ENCODE results near the gene ZNF541. TPM values are rescaled to one million over a fixed set of nuclear protein-coding genes. Genes with fewer than 3 reads are reported as not detected.

ZNF541 gene
- total RNA-seq, 5 donors from 2014 or later (not counting 1 experiment from before 2014, with no cell fraction given) = 0.58 to 1.1 (median 0.65) TPM

- H3K36me3 ChIP-seq (ENCODE audit: control insufficient read depth in 2 of 2, extremely low read depth in 1 of 2, insufficient read depth in 1 of 2, low read length in 1 of 2) = peaks cover 3 to 20% of the 10 kb centered on the region in 2 donors
- no peak overlapping the region for H3K4me3 ChIP-seq (ENCODE audit: control insufficient read depth in 1 of 2, extremely low read depth in 1 of 2, low read length in 1 of 2)
- Mint-ChIP-seq H3K27me3 (no peaks in the 10 kb centered on the region), H3K27ac (no peak overlapping the region), H3K4me3 (no peak overlapping the region), H3K4me1 (peaks cover 50 to 57% (median 57%) of the 10 kb centered on the region in 3 donors), H3K36me3 (peaks cover 11% of the 10 kb centered on the region), H3K9me3 (no peaks in the 10 kb centered on the region)
- peaks cover 6 to 48% of the 10 kb centered on the region in 2 experiments for H3K4me1 ChIP-seq (ENCODE audit: control insufficient read depth in 1 of 2, extremely low read depth in 1 of 2, insufficient read depth in 2 of 2, low read length in 2 of 2)
- no peak overlapping the region for H3K27ac ChIP-seq (ENCODE audit: low read length)
- POLR2A ChIA-PET = interaction anchor here in 1 of 2 donors (0.5 kb wide), 1 partner anchor 498 kb away, joined by 3 read pairs; no protein-coding TSS in a partner anchor
- ATAC-seq (replicated peaks in 1 of 4) (no peak), DNase-seq (no peak)
- 100% methylated on average over 1 of the region's 3 CpGs for WGBS (ENCODE audit: insufficient coverage)
- no peaks in the 10 kb centered on the region for H3K9me3 ChIP-seq
- H3K27me3 ChIP-seq (replicated peaks in 1 of 2; ENCODE audit: control insufficient read depth in 2 of 2, extremely low read depth in 1 of 2, insufficient read depth in 2 of 2, low read length in 1 of 2) = no peaks in the 10 kb centered on the region
- CTCF ChIA-PET = no interaction called here
Observed at GRCh38 chr19:47614021-47614295, 41.0 kb upstream of the ZNF541 start.

DNA sequence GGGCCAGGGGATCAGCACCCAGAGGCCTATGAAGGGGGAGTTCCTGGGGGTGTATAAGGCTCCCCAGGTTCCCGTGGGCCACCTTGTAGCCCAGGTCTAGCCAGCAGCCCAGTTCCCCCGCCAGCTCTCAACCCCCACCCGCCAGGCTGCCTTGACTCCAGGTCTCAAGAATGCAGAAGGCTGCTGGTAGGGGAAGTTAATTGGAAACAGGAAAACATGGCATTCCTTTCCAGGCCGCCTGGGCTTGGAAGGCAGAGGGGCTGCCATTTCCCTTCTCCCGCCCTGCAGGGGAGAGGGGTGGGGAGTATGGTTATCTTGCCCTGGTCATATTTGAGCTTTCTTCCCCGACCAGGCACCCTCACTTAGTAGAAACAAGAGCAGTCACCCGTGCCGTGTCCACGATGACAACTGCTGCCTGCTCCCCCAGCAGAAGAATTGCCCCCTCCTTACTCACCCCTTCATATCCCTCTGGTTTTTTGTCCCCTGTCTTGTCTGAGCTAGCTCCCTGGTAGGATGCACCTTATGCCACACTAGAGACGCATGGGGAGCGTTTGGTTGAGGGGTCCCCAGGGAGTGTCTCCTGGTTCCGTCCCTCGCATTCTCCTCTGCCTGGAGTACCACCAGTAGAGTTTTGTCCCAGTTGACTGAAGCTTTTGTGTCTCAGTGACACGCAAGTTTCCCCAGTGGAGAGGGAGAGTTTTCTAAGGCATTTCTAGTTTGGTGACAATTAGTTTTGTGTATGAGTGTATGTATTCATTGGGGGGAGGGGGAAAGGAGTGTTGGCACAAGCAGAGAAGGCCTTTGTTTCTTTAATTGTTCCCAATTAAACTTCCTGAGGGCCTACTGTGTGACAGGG, 40.4 kb upstream of the ZNF541 start:
- Mint-ChIP-seq H3K9me3 (no peaks in the 10 kb centered on the region), H3K36me3 (peaks cover 11% of the 10 kb centered on the region), H3K27me3 (no peaks in the 10 kb centered on the region), H3K27ac (peak overlapping the region; percentile 0 to 61), H3K4me1 (peaks cover 50 to 55% (median 55%) of the 10 kb centered on the region in 3 donors), H3K4me3 (no peak overlapping the region)
- Histone ChIP-seq H3K4me3 (ENCODE audit: control insufficient read depth in 1 of 2, extremely low read depth in 1 of 2, low read length in 1 of 2) (no peak overlapping the region), H3K36me3 (ENCODE audit: control insufficient read depth in 2 of 2, extremely low read depth in 1 of 2, insufficient read depth in 1 of 2, low read length in 1 of 2) (peaks cover 3 to 17% of the 10 kb centered on the region in 2 donors), H3K27ac (ENCODE audit: low read length) (no peak overlapping the region), H3K9me3 (no peaks in the 10 kb centered on the region), H3K27me3 (replicated peaks in 1 of 2; ENCODE audit: control insufficient read depth in 2 of 2, extremely low read depth in 1 of 2, insufficient read depth in 2 of 2, low read length in 1 of 2) (no peaks in the 10 kb centered on the region), H3K4me1 (ENCODE audit: control insufficient read depth in 1 of 2, extremely low read depth in 1 of 2, insufficient read depth in 2 of 2, low read length in 2 of 2) (peaks cover 6 to 44% of the 10 kb centered on the region in 2 experiments)
- POLR2A ChIA-PET = interaction anchor here in 1 of 2 donors (0.5 kb wide), 1 partner anchor 499 kb away, joined by 3 read pairs; no protein-coding TSS in a partner anchor
- DNase-seq (no peak), ATAC-seq (replicated peaks in 1 of 4) (no peak)
- WGBS (ENCODE audit: insufficient coverage) = 92% methylated on average over 5 of the region's 14 CpGs
- CTCF ChIA-PET = no interaction called here

- ChIA-PET POLR2A (interaction anchor here in 1 of 2 donors (0.6 kb wide), 1 partner anchor 95 kb away, joined by 3 read pairs; no protein-coding TSS in a partner anchor), CTCF (interaction anchor here in 1 of 2 donors (0.5 kb wide), 1 partner anchor 149 kb away, joined by 3 read pairs; no protein-coding TSS in a partner anchor)
- Histone ChIP-seq H3K36me3 (ENCODE audit: control insufficient read depth in 2 of 2, extremely low read depth in 1 of 2, insufficient read depth in 1 of 2, low read length in 1 of 2) (peaks cover 2 to 15% of the 10 kb centered on the region in 2 donors), H3K27me3 (replicated peaks in 1 of 2; ENCODE audit: control insufficient read depth in 2 of 2, extremely low read depth in 1 of 2, insufficient read depth in 2 of 2, low read length in 1 of 2) (no peaks in the 10 kb centered on the region), H3K4me1 (ENCODE audit: control insufficient read depth in 1 of 2, extremely low read depth in 1 of 2, insufficient read depth in 2 of 2, low read length in 2 of 2) (peaks cover 6 to 50% of the 10 kb centered on the region in 2 experiments), H3K4me3 (ENCODE audit: control insufficient read depth in 1 of 2, extremely low read depth in 1 of 2, low read length in 1 of 2) (peak overlapping the region; percentile 72 to 84), H3K9me3 (no peaks in the 10 kb centered on the region), H3K27ac (ENCODE audit: low read length) (peak overlapping the region; percentile 34)
- Mint-ChIP-seq H3K4me3 (peak overlapping the region; percentile 76 to 84 (median 79)), H3K4me1 (peaks cover 41 to 50% (median 48%) of the 10 kb centered on the region in 3 donors), H3K27ac (peak overlapping the region; percentile 84 to 88), H3K27me3 (no peaks in the 10 kb centered on the region), H3K9me3 (no peaks in the 10 kb centered on the region), H3K36me3 (peaks cover 11% of the 10 kb centered on the region)
- DNase-seq (no peak), ATAC-seq (replicated peaks in 1 of 4) (no peak)
- WGBS (ENCODE audit: insufficient coverage) = 82% methylated on average over 4 of the region's 7 CpGs
Observed at GRCh38 chr19:47610902-47611301, 38.0 kb upstream of the ZNF541 start.

- peak in 3 of 4 experiments; percentile 20 to 42 (median 40) for ATAC-seq (replicated peaks in 1 of 4)
- peak overlapping the region; percentile 84 to 88 for H3K27ac Mint-ChIP-seq
- peaks cover 34 to 43% (median 42%) of the 10 kb centered on the region in 3 donors for H3K4me1 Mint-ChIP-seq
Observed at GRCh38 chr19:47609906-47610894, 37.3 kb upstream of the ZNF541 start.

GRCh38 chr19:47608969-47609905, 36.3 kb upstream of the ZNF541 start, which contains the start of gene BICRA:
Gene BICRA, plus strand, starts transcription at chr19:47609134. Its CDS starts 64,441 bp downstream, at chr19:47673575.
- H3K27ac ChIP-seq (ENCODE audit: low read length) = peak within 1 kb of the TSS; percentile 49
- no peaks in the 10 kb centered on the region for H3K27me3 ChIP-seq (replicated peaks in 1 of 2; ENCODE audit: control insufficient read depth in 2 of 2, extremely low read depth in 1 of 2, insufficient read depth in 2 of 2, low read length in 1 of 2)
- peaks cover 0 to 6% of the 10 kb centered on the region in 2 donors for H3K36me3 ChIP-seq (ENCODE audit: control insufficient read depth in 2 of 2, extremely low read depth in 1 of 2, insufficient read depth in 1 of 2, low read length in 1 of 2)
- Mint-ChIP-seq H3K27ac (peak within 1 kb of the TSS; percentile 93 to 94), H3K9me3 (no peaks in the 10 kb centered on the region), H3K4me1 (peaks cover 32 to 40% (median 34%) of the 10 kb centered on the region in 3 donors), H3K4me3 (peak within 1 kb of the TSS; percentile 84 to 93 (median 88)), H3K27me3 (no peaks in the 10 kb centered on the region), H3K36me3 (peaks cover 4% of the 10 kb centered on the region)
- H3K4me3 ChIP-seq (ENCODE audit: control insufficient read depth in 1 of 2, extremely low read depth in 1 of 2, low read length in 1 of 2) = peak within 1 kb of the TSS; percentile 79 to 84
- no peaks in the 10 kb centered on the region for H3K9me3 ChIP-seq
- peak; percentile 71 to 86 (median 79) for DNase-seq
- CTCF ChIA-PET = no interaction called here
- H3K4me1 ChIP-seq (ENCODE audit: control insufficient read depth in 1 of 2, extremely low read depth in 1 of 2, insufficient read depth in 2 of 2, low read length in 2 of 2) = peaks cover 6 to 42% of the 10 kb centered on the region in 2 experiments
- ATAC-seq (replicated peaks in 1 of 4) = peak; percentile 55 to 70 (median 62)
- WGBS (ENCODE audit: insufficient coverage) = 0% methylated on average over 21 of the region's 94 CpGs
- POLR2A ChIA-PET = no interaction called here

More at GRCh38 chr19:47609906-47610894, 37.3 kb upstream of the ZNF541 start:
- H3K4me3 Mint-ChIP-seq = peak overlapping the region; percentile 76 to 84 (median 79)
- Histone ChIP-seq H3K9me3 (no peaks in the 10 kb centered on the region), H3K36me3 (ENCODE audit: control insufficient read depth in 2 of 2, extremely low read depth in 1 of 2, insufficient read depth in 1 of 2, low read length in 1 of 2) (peaks cover 0 to 12% of the 10 kb centered on the region in 2 donors), H3K27ac (ENCODE audit: low read length) (peak overlapping the region; percentile 39), H3K4me3 (ENCODE audit: control insufficient read depth in 1 of 2, extremely low read depth in 1 of 2, low read length in 1 of 2) (peak overlapping the region; percentile 72 to 84), H3K4me1 (ENCODE audit: control insufficient read depth in 1 of 2, extremely low read depth in 1 of 2, insufficient read depth in 2 of 2, low read length in 2 of 2) (peaks cover 6 to 43% of the 10 kb centered on the region in 2 experiments), H3K27me3 (replicated peaks in 1 of 2; ENCODE audit: control insufficient read depth in 2 of 2, extremely low read depth in 1 of 2, insufficient read depth in 2 of 2, low read length in 1 of 2) (no peaks in the 10 kb centered on the region)
- no peaks in the 10 kb centered on the region for H3K9me3 Mint-ChIP-seq
- peaks cover 8% of the 10 kb centered on the region for H3K36me3 Mint-ChIP-seq
- CTCF ChIA-PET = interaction anchor here in 1 of 2 donors (0.6 kb wide), 1 partner anchor 24 kb away, joined by 4 read pairs; no protein-coding TSS in a partner anchor
- POLR2A ChIA-PET = interaction anchor here in 1 of 2 donors (0.6 kb wide), 1 partner anchor 94 kb away, joined by 3 read pairs; no protein-coding TSS in a partner anchor
- peak in 34 of 35 experiments; percentile 21 to 72 (median 46) for DNase-seq
- H3K27me3 Mint-ChIP-seq = no peaks in the 10 kb centered on the region
- 0% methylated on average over 24 of the region's 50 CpGs for WGBS (ENCODE audit: insufficient coverage)

All from T-cell (primary cell).